ENCODE measurements around the gene CGN.

CGN gene

DNA sequence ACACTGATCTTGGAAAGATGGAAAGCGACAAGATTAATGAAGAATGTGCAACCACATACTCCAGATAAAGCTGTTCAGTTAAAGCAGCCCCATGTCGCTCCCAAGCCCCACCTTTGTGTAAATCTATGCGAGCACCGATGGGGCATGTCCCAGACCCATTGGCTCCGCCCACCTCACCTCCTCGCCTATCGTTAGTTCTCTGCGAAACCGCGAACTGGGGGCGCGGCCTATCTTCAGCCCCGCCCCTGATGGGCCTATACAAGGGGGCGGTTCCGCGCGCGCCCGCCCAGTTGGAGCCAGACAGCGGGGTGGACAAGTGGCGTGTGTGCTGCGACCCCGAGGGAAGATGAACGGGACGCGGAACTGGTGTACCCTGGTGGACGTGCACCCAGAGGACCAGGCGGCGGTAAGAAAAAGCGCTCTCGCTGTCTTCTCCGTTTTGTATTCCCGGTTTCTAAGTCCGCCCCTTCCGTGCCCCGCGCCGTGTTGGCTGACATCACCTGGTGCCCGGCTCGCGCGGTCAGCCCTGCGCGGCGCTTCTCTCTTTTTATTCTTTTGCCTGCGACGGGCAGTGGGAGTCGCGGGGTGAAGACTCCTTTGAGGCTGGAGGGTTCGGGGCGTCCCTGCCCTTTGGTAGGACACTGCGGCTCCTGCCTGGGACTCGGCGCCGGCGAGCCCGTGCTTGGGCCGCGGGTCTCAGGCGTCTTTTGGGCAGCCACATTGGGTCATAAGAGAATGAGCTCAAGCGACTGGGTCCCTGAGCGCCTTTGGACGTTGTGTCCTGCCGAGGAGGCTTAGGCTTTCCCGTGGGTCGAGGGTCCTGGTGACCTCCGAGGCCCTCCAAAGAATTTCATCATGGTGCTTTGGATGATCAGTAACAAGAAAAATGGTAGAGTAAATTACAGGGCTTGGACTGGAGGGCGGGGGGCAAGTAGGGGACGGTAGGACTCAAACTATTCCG lies 29.1 kb downstream of the CGN start, which contains the start of gene TUFT1 (continued):
- TF ChIP-seq, protein P1, sequence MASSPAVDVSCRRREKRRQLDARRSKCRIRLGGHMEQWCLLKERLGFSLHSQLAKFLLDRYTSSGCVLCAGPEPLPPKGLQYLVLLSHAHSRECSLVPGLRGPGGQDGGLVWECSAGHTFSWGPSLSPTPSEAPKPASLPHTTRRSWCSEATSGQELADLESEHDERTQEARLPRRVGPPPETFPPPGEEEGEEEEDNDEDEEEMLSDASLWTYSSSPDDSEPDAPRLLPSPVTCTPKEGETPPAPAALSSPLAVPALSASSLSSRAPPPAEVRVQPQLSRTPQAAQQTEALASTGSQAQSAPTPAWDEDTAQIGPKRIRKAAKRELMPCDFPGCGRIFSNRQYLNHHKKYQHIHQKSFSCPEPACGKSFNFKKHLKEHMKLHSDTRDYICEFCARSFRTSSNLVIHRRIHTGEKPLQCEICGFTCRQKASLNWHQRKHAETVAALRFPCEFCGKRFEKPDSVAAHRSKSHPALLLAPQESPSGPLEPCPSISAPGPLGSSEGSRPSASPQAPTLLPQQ (tag by site-specific recombination; IDR thresholded peaks at IDR 0.05): peak; percentile 75
- TF ChIP-seq ZNF510 (tag by site-specific recombination; IDR thresholded peaks at IDR 0.05; ENCODE audit: insufficient replicate concordance): no peak
- 0 out of 2 replicates have a peak, but pooled peaks have one; percentile 27 for TF ChIP-seq REPIN1 (tag by site-specific recombination; IDR thresholded peaks at IDR 0.05; ENCODE audit: low read depth)
- TF ChIP-seq ZNF514 (tag by site-specific recombination; IDR thresholded peaks at IDR 0.05): no peak
- TF ChIP-seq ZBTB7A (tag by site-specific recombination; IDR thresholded peaks at IDR 0.05; ENCODE audit: low read depth): peak; percentile 72; the same call in 1 of the 2 replicates
- TF ChIP-seq ZNF324 (tag by site-specific recombination; IDR thresholded peaks at IDR 0.05): peak; percentile 56
- 0 out of 2 replicates have a peak, but pooled peaks have one; percentile 36 for TF ChIP-seq ZNF184 (tag by site-specific recombination; IDR thresholded peaks at IDR 0.05)
- peak; percentile 63; the same call in 1 of the 2 replicates for TF ChIP-seq ZSCAN23 (tag by site-specific recombination; IDR thresholded peaks at IDR 0.05)
- TF ChIP-seq, protein P2, sequence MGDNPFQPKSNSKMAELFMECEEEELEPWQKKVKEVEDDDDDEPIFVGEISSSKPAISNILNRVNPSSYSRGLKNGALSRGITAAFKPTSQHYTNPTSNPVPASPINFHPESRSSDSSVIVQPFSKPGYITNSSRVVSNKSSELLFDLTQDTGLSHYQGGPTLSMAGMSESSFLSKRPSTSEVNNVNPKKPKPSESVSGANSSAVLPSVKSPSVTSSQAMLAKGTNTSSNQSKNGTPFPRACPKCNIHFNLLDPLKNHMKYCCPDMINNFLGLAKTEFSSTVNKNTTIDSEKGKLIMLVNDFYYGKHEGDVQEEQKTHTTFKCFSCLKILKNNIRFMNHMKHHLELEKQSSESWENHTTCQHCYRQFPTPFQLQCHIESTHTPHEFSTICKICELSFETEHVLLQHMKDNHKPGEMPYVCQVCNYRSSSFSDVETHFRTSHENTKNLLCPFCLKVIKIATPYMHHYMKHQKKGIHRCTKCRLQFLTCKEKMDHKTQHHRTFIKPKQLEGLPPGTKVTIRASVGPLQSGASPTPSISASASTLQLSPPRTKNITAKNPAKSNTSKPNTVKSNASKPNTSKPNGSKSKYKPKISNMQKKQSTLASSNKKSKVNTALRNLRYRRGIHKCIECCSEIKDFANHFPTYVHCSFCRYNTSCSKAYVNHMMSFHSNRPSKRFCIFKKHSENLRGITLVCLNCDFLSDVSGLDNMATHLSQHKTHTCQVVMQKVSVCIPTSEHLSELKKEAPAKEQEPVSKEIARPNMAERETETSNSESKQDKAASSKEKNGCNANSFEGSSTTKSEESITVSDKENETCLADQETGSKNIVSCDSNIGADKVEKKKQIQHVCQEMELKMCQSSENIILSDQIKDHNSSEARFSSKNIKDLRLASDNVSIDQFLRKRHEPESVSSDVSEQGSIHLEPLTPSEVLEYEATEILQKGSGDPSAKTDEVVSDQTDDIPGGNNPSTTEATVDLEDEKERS (tag by site-specific recombination; IDR thresholded peaks at IDR 0.05): peak; percentile 34; the same call in 1 of the 2 replicates
- TF ChIP-seq ZIC2 (tag by site-specific recombination; IDR thresholded peaks at IDR 0.05): peak; percentile 56; the same call in 1 of the 2 replicates
- TF ChIP-seq KLF16 (tag by site-specific recombination; IDR thresholded peaks at IDR 0.05): peak; percentile 97
- TF ChIP-seq SCRT2 (tag by site-specific recombination; IDR thresholded peaks at IDR 0.05): peak; percentile 84
- 0 out of 2 replicates have a peak, but pooled peaks have one; percentile 34 for TF ChIP-seq GLI4 (tag by site-specific recombination; IDR thresholded peaks at IDR 0.05)
- peak; percentile 44; the same call in 1 of the 2 replicates for TF ChIP-seq ZBTB20 (tag by site-specific recombination; IDR thresholded peaks at IDR 0.05)
- no peak for TF ChIP-seq ZNF654 (tag by site-specific recombination; IDR thresholded peaks at IDR 0.05; ENCODE audit: low read depth)
- TF ChIP-seq ZNF2 (tag by site-specific recombination; IDR thresholded peaks at IDR 0.05): peak; percentile 89
- TF ChIP-seq, protein P3, sequence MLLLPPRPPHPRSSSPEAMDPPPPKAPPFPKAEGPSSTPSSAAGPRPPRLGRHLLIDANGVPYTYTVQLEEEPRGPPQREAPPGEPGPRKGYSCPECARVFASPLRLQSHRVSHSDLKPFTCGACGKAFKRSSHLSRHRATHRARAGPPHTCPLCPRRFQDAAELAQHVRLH (tag by site-specific recombination; IDR thresholded peaks at IDR 0.05): 0 out of 2 replicates have a peak, but pooled peaks have one; percentile 54
- TF ChIP-seq ZBTB48 (tag by site-specific recombination; IDR thresholded peaks at IDR 0.05): peak; percentile 16; the same call in 1 of the 2 replicates
- 0 out of 2 replicates have a peak, but pooled peaks have one; percentile 48 for TF ChIP-seq ZNF792 (tag by site-specific recombination; IDR thresholded peaks at IDR 0.05)
- peak; percentile 28; the same call in 1 of the 2 replicates for TF ChIP-seq EGR2 (tag by site-specific recombination; IDR thresholded peaks at IDR 0.05; ENCODE audit: low read depth)
- no peak for TF ChIP-seq ZNF585B (tag by site-specific recombination; IDR thresholded peaks at IDR 0.05)
- no peak for TF ChIP-seq ZNF274 (IDR thresholded peaks at IDR 0.05; ENCODE audit: low read length)
- TF ChIP-seq ZNF274 (tag by site-specific recombination; IDR thresholded peaks at IDR 0.05; ENCODE audit: borderline replicate concordance): no peak
- peak; percentile 98 for TF ChIP-seq KLF9 (tag by site-specific recombination; IDR thresholded peaks at IDR 0.05; ENCODE audit: low read depth)
- TF ChIP-seq, protein P4, sequence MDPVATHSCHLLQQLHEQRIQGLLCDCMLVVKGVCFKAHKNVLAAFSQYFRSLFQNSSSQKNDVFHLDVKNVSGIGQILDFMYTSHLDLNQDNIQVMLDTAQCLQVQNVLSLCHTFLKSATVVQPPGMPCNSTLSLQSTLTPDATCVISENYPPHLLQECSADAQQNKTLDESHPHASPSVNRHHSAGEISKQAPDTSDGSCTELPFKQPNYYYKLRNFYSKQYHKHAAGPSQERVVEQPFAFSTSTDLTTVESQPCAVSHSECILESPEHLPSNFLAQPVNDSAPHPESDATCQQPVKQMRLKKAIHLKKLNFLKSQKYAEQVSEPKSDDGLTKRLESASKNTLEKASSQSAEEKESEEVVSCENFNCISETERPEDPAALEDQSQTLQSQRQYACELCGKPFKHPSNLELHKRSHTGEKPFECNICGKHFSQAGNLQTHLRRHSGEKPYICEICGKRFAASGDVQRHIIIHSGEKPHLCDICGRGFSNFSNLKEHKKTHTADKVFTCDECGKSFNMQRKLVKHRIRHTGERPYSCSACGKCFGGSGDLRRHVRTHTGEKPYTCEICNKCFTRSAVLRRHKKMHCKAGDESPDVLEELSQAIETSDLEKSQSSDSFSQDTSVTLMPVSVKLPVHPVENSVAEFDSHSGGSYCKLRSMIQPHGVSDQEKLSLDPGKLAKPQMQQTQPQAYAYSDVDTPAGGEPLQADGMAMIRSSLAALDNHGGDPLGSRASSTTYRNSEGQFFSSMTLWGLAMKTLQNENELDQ (tag by site-specific recombination; IDR thresholded peaks at IDR 0.05; ENCODE audit: low read depth): no peak
- peak; percentile 95 for TF ChIP-seq KLF8 (tag by site-specific recombination; IDR thresholded peaks at IDR 0.05)
- TF ChIP-seq ZBTB11 (tag by site-specific recombination; conservative IDR thresholded peaks at IDR 0.05; ENCODE audit: low read depth): peak; percentile 79
- TF ChIP-seq ZEB2 (tag by site-specific recombination; IDR thresholded peaks at IDR 0.05): peak; percentile 68

Data from HEK293 (cell line).